IMR-90 (cell line): ENCODE results near the gene MICOS13. TPM values are rescaled to one million over a fixed set of nuclear protein-coding genes. Genes with fewer than 3 reads are reported as not detected.

Source experiments
- ATAC-seq: fragments of 200-7000 bp; cut with Tn5 transposase; 2 replicates; pipeline ENCODE4 v1.9.1; 2020; ENCODE audit warnings: low read depth, mild to moderate bottlenecking, moderate library complexity
- BruUV-seq: library from RNA; stranded (reverse); fragments of 400-500 nt; replicated peaks from 2 replicates; lab custom pipeline; 2021; lab: Mats Ljungman, UMichigan
- CTCF ChIA-PET: fragments of 300-600 bp; formaldehyde crosslinking; extraction: SDS; loops from one replicate; lab custom pipeline; 2021; ENCODE audit warnings: antibody characterized with exemption; lab: Yijun Ruan, JAX
- POLR2A ChIA-PET: fragments of 300-600 bp; sonication (Branson Sonifier 250); formaldehyde crosslinking; loops from one replicate; lab custom pipeline; 2022; ENCODE audit warnings: antibody characterized with exemption; ENCODE audit not compliant: unreplicated experiment; lab: Charles Lee
- DNase-seq: peaks from one replicate; pipeline ENCODE4 v3.0.0; 2013
- H2AFZ ChIP-seq: replicated peaks from 2 replicates; pipeline ENCODE3; 2013; ENCODE audit warnings: low read length, mild to moderate bottlenecking; ENCODE audit not compliant: poor library complexity
- H2AK5ac ChIP-seq: 2 replicates; pipeline ENCODE4 v1.6.1; 2013; ENCODE audit warnings: low read depth, low read length, inconsistent platforms
- H2AK9ac ChIP-seq: replicated peaks from 2 replicates; pipeline ENCODE3; 2013; ENCODE audit warnings: mild to moderate bottlenecking, low read depth, low read length, moderate library complexity; ENCODE audit not compliant: poor library complexity
- H2BK120ac ChIP-seq: 2 replicates; pipeline ENCODE4 v1.6.1; 2013; ENCODE audit warnings: low read depth, low read length, inconsistent platforms
- H2BK15ac ChIP-seq: 3 replicates; pipeline ENCODE4 v1.6.1; 2013; ENCODE audit warnings: low read depth, low read length, inconsistent platforms
- H2BK20ac ChIP-seq: 2 replicates; pipeline ENCODE4 v1.6.1; 2013; ENCODE audit warnings: low read depth, mild to moderate bottlenecking, inconsistent platforms, low read length, moderate library complexity
- H2BK5ac ChIP-seq: 2 replicates; pipeline ENCODE4 v1.6.1; 2013; ENCODE audit warnings: mild to moderate bottlenecking, low read depth, low read length, inconsistent platforms; ENCODE audit not compliant: poor library complexity, severe bottlenecking
- H3K14ac ChIP-seq: replicated peaks from 2 replicates; pipeline ENCODE4 v1.6.1; 2013; ENCODE audit warnings: low read depth, low read length, inconsistent platforms
- H3K18ac ChIP-seq: 2 replicates; pipeline ENCODE4 v1.6.1; 2013; ENCODE audit warnings: low read depth, low read length, control low read depth
- H3K23ac ChIP-seq: 2 replicates; pipeline ENCODE4 v1.6.1; 2013; ENCODE audit warnings: low read depth, low read length, inconsistent platforms
- H3K27ac ChIP-seq: 2 replicates; pipeline ENCODE4 v1.5.1; 2013; ENCODE audit warnings: mild to moderate bottlenecking, control low read depth, low read length; ENCODE audit not compliant: insufficient read depth
- H3K27me3 ChIP-seq: 2 replicates; pipeline ENCODE4 v1.6.1; 2013; ENCODE audit warnings: low read length; ENCODE audit not compliant: control insufficient read depth, insufficient read depth
- H3K36me3 ChIP-seq: 2 replicates; pipeline ENCODE4 v1.6.1; 2013; ENCODE audit warnings: low read length, mixed read lengths; ENCODE audit not compliant: control insufficient read depth, insufficient read depth
- H3K4ac ChIP-seq: 2 replicates; pipeline ENCODE4 v1.6.1; 2013; ENCODE audit warnings: low read depth, low read length, inconsistent platforms
- H3K4me1 ChIP-seq: 2 replicates; pipeline ENCODE4 v1.6.1; 2013; ENCODE audit warnings: low read length, mixed read lengths; ENCODE audit not compliant: control insufficient read depth, insufficient read depth
- H3K4me2 ChIP-seq: 2 replicates; pipeline ENCODE4 v1.6.1; 2013; ENCODE audit warnings: low read depth, mild to moderate bottlenecking, control low read depth, low read length, moderate library complexity
- H3K4me3 ChIP-seq: 2 replicates; pipeline ENCODE4 v1.5.1; 2013; ENCODE audit warnings: low read depth, mild to moderate bottlenecking, control low read depth, low read length, moderate library complexity; ENCODE audit not compliant: insufficient read depth
- H3K56ac ChIP-seq: 2 replicates; pipeline ENCODE4 v1.6.1; 2013; ENCODE audit warnings: low read length, inconsistent platforms; ENCODE audit not compliant: insufficient read depth; ENCODE audit errors: extremely low read depth
- H3K79me1 ChIP-seq, 2 experiments: 2 replicates each; pipeline ENCODE4 v1.6.1; 2013; ENCODE audit warnings: low read length in 2 of 2, inconsistent platforms in 1 of 2, low read depth in 1 of 2
- H3K9ac ChIP-seq: 2 replicates; pipeline ENCODE4 v1.6.1; 2013; ENCODE audit warnings: low read depth, low read length, control low read depth
- H3K9me1 ChIP-seq: 2 replicates; pipeline ENCODE4 v1.6.1; 2013; ENCODE audit warnings: low read length, inconsistent platforms; ENCODE audit not compliant: insufficient read depth
- H3K9me3 ChIP-seq: 2 replicates; pipeline ENCODE4 v1.6.1; 2013; ENCODE audit warnings: low read length; ENCODE audit not compliant: control insufficient read depth, insufficient read depth
- H4K20me1 ChIP-seq: 2 replicates; pipeline ENCODE4 v1.6.1; 2013; ENCODE audit warnings: low read length, inconsistent platforms; ENCODE audit not compliant: insufficient read depth
- H4K5ac ChIP-seq: 2 replicates; pipeline ENCODE4 v1.6.1; 2013; ENCODE audit warnings: mild to moderate bottlenecking, low read depth, low read length, control low read depth
- H4K8ac ChIP-seq, 2 experiments: 2 replicates each; pipeline ENCODE4 v1.6.1; 2013; ENCODE audit warnings: low read depth in 2 of 2, low read length in 2 of 2, control low read depth in 1 of 2, inconsistent platforms in 1 of 2
- H4K91ac ChIP-seq: 2 replicates; pipeline ENCODE4 v1.6.1; 2013; ENCODE audit warnings: low read depth, low read length, inconsistent platforms; ENCODE audit not compliant: insufficient read depth
- BHLHE40 ChIP-seq: fragments of 150-350 bp; IDR thresholded peaks from 2 replicates; pipeline ENCODE4 v1.6.1; 2016; ENCODE audit warnings: mild to moderate bottlenecking, low read depth, low read length
- CTCF ChIP-seq: conservative IDR thresholded peaks from 2 replicates; pipeline ENCODE4 v1.5.1; 2012; ENCODE audit warnings: mild to moderate bottlenecking, low read depth, low read length, improper control_type of control experiment
- FOS ChIP-seq: fragments of 150-350 bp; IDR thresholded peaks from 2 replicates; pipeline ENCODE4 v1.6.1; 2016; ENCODE audit warnings: low read depth, low read length
- MAZ ChIP-seq: IDR thresholded peaks from 2 replicates; pipeline ENCODE4 v1.6.1; 2012; ENCODE audit warnings: low read depth, mild to moderate bottlenecking, low read length, improper control_type of control experiment, moderate library complexity, borderline replicate concordance
- SMC3 ChIP-seq: fragments of 150-350 bp; IDR thresholded peaks from 2 replicates; pipeline ENCODE4 v1.6.1; 2016; ENCODE audit warnings: low read depth, mild to moderate bottlenecking, antibody characterized with exemption, low read length, moderate library complexity
- WGBS, 2 experiments: methylation state at CpG; one replicate each; pipeline versions ENCODE4 v1.1.5 to v1.1.7; 2013; ENCODE audit warnings: missing lambda C conversion rate in 2 of 2; ENCODE audit not compliant: insufficient read length in 1 of 2; ENCODE audit errors: extremely low coverage in 2 of 2; 5-methylcytosine and 5-hydroxymethylcytosine counted together
- dilution Hi-C: fragments of 300-500 bp; cut with HindIII; formaldehyde crosslinking; loops from one replicate; pipeline ENCODE4 v1.14.3; 2018; ENCODE audit warnings: low sequenced_read_pairs; ENCODE audit not compliant: unreplicated experiment
- in situ Hi-C: fragments of 300-500 bp; cut with MboI; formaldehyde crosslinking; loops from 3 replicates; pipeline ENCODE4 v1.14.3; 2019; ENCODE audit warnings: low sequenced_read_pairs, inconsistent platforms, mixed read lengths
- intact Hi-C: fragments of 100-400 bp; cut with micrococcal nuclease; formaldehyde crosslinking; loops from 2 replicates; pipeline ENCODE4 v1.10.0; 2022
- polyA plus RNA-seq, 3 experiments: library from polyadenylated mRNA; depleted of rRNA; stranded (reverse); fragments of >200 nt; gene quantifications; 2 replicates each; pipeline ENCODE4 v1.2.3, GENCODE V29; 2012; ENCODE audit warnings: low replicate concordance in 1 of 3
- total RNA-seq: library from RNA; depleted of rRNA; stranded (reverse); fragments of >200 nt; gene quantifications from 2 replicates; pipeline ENCODE4 v1.2.3, GENCODE V29; 2012

Gene MICOS13
- total and polyA plus RNA-seq, 2 of the 4 experiments (the other 2 are of a cell fraction) = 14.5 to 48.9 TPM

DNA sequence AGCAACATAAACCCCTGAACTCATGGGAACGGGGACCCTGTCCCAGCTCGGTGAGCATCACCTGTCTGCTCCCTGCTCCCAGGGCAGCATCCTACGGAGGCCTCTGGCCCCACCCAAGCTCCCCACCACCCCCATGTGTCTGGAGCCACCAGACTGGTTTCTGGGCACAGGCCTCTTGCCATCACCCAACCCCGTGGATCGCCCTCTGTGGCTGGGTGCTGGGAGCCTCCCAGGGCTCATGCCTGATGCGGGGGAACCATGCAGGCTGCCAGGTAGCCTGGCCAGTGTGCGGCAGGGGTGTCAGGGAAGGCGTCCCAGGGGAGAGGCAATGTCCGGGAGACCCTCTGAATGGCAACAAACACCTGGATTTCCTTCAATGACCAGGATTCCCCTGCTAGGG is 2.7 kb downstream of the MICOS13 start:
- POLR2A ChIA-PET = no interaction called here
- no peak overlapping the region for H2AK9ac ChIP-seq
- no peak overlapping the region for H3K14ac ChIP-seq
- no peak overlapping the region for H3K18ac ChIP-seq
- H3K4ac ChIP-seq = no peak overlapping the region
- 97% methylated on average over 5 of the region's 9 CpGs; no CpG with 5 or more reads in 1 of the 2 experiments for WGBS, 2 experiments
- no peak overlapping the region for H3K9ac ChIP-seq
- CTCF ChIA-PET = no interaction called here
- H2BK5ac ChIP-seq = no peak overlapping the region
- H3K27ac ChIP-seq = no peak overlapping the region
- peaks cover 7% of the 10 kb centered on the region for H3K4me1 ChIP-seq
- H3K9me3 ChIP-seq = no peaks in the 10 kb centered on the region
- H2AK5ac ChIP-seq = no peak overlapping the region
- H3K27me3 ChIP-seq = no peaks in the 10 kb centered on the region
- peaks cover 3% of the 10 kb centered on the region; the same call in 1 of the 2 replicates for H3K36me3 ChIP-seq
- H4K5ac ChIP-seq = no peak overlapping the region
- no peak overlapping the region for H2AFZ ChIP-seq
- H4K8ac ChIP-seq = no peak overlapping the region
- H2BK15ac ChIP-seq = no peak overlapping the region
- no peak overlapping the region for H4K91ac ChIP-seq
- dilution Hi-C loops = no loop called here
- no peaks in the 10 kb centered on the region; the same call in 1 of the 2 replicates for H4K20me1 ChIP-seq
- no peak overlapping the region for H3K4me2 ChIP-seq
- DNase-seq (no peak), ATAC-seq (no peak)
- BruUV-seq = no TSS peak
- H3K4me3 ChIP-seq = no peak overlapping the region
- intact Hi-C loops = no loop called here
- H2BK120ac ChIP-seq = no peak overlapping the region
- peaks cover 15 to 19% of the 10 kb centered on the region in 2 experiments; a peak in 3 of 4 replicates for H3K79me1 ChIP-seq
- H2BK20ac ChIP-seq = no peak overlapping the region
- H3K9me1 ChIP-seq = peaks cover 7% of the 10 kb centered on the region; the same call in 1 of the 2 replicates
- TF ChIP-seq CTCF (no peak), BHLHE40 (no peak), MAZ (no peak), FOS (no peak), SMC3 (no peak)
- in situ Hi-C loops = no loop called here
- no peak overlapping the region for H3K56ac ChIP-seq
- no peak overlapping the region for H3K23ac ChIP-seq
